Fibroblast of mammary gland (primary cell): ENCODE measurements around the gene PAK6.

ENCODE experiments used
- DNase-seq: peaks from one replicate; pipeline ENCODE4 v3.0.0-alpha.2; 2010; ENCODE audit warnings: low read depth
- H3K4me3 ChIP-seq: 2 replicates; pipeline ENCODE4 v1.5.1; 2011; ENCODE audit warnings: low read depth, mild to moderate bottlenecking, low read length, moderate library complexity; ENCODE audit not compliant: control insufficient read depth
- CTCF ChIP-seq: conservative IDR thresholded peaks from 2 replicates; pipeline ENCODE4 v1.5.1; 2011; ENCODE audit warnings: low read depth, low read length, inconsistent platforms; ENCODE audit not compliant: control insufficient read depth, insufficient read depth

PAK6 gene

GRCh38 chr15:40256638-40257235 lies 17.9 kb downstream of the PAK6 start:
- no peak for DNase-seq
- no peak for TF ChIP-seq CTCF
- no peak overlapping the region for H3K4me3 ChIP-seq

GRCh38 chr15:40257656-40258450 lies 19.0 kb downstream of the PAK6 start:
- no peak for DNase-seq
- no peak for TF ChIP-seq CTCF
- H3K4me3 ChIP-seq, result no peak overlapping the region

GRCh38 chr15:40258544-40258943 lies 19.7 kb downstream of the PAK6 start:
- no peak overlapping the region for H3K4me3 ChIP-seq
- no peak for TF ChIP-seq CTCF
- no peak for DNase-seq

- H3K4me3 ChIP-seq, result no peak overlapping the region
- no peak for TF ChIP-seq CTCF
- DNase-seq, result no peak
Measured at GRCh38 chr15:40259021-40259420, 20.2 kb downstream of the PAK6 start.

GRCh38 chr15:40263024-40263754 lies 24.3 kb downstream of the PAK6 start:
- no peak for TF ChIP-seq CTCF
- no peak overlapping the region for H3K4me3 ChIP-seq
- DNase-seq, result peak; percentile 79

GRCh38 chr15:40264321-40265153 lies 25.7 kb downstream of the PAK6 start:
- H3K4me3 ChIP-seq, result no peak overlapping the region
- TF ChIP-seq CTCF, result no peak
- no peak for DNase-seq
